MM.1S (cell line): ENCODE results near the gene FGGY.

Experiments used
- EZH2 ChIP-seq: fragments of 300-600 bp; sonication (generic); optimal IDR thresholded peaks from 2 replicates; pipeline ENCODE3; 2017; ENCODE audit warnings: low read depth, mild to moderate bottlenecking, antibody characterized with exemption, low read length, mixed read lengths
- EZH2phosphoT487 ChIP-seq: fragments of 300-600 bp; sonication (generic); IDR thresholded peaks from 2 replicates; pipeline ENCODE4 v1.6.1; 2018; ENCODE audit warnings: antibody characterized with exemption, low read length
- TF ChIP-seq, protein P1 (sequence below): fragments of 300-600 bp; sonication (generic); IDR thresholded peaks from 2 replicates; pipeline ENCODE4 v1.5.1; 2016; ENCODE audit warnings: antibody characterized with exemption, low read length, mixed read lengths

DNA sequence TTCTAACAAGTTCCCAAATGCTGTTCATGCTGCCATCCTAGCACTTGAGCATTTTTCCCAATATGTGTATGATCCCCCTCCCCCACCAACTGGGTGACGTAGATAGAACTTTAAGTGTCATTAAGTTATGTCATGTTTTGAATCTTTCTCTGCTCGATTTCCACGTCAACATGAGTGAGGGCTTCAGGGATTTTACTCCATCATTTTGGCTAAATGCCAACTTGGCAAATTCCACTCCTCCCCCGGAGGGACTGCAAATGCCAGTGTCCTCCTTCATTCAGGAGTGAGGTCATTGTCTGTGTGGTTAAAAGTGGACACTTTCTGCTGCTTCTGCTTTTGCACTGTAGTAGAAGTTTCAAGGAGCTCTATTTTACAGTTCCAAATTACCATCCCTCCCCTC, 201.7 kb downstream of the FGGY start:
- TF ChIP-seq EZH2: no peak
- TF ChIP-seq EZH2phosphoT487: no peak
- TF ChIP-seq, protein P1, sequence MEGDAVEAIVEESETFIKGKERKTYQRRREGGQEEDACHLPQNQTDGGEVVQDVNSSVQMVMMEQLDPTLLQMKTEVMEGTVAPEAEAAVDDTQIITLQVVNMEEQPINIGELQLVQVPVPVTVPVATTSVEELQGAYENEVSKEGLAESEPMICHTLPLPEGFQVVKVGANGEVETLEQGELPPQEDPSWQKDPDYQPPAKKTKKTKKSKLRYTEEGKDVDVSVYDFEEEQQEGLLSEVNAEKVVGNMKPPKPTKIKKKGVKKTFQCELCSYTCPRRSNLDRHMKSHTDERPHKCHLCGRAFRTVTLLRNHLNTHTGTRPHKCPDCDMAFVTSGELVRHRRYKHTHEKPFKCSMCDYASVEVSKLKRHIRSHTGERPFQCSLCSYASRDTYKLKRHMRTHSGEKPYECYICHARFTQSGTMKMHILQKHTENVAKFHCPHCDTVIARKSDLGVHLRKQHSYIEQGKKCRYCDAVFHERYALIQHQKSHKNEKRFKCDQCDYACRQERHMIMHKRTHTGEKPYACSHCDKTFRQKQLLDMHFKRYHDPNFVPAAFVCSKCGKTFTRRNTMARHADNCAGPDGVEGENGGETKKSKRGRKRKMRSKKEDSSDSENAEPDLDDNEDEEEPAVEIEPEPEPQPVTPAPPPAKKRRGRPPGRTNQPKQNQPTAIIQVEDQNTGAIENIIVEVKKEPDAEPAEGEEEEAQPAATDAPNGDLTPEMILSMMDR: no peak
